ENCODE results near the gene PRDM5.
A peak's percentile ranks its signal among the peaks of the same experiment; 100 is the strongest.

PRDM5 gene

GRCh38 chr4:120843849-120844527, 78.5 kb downstream of the PRDM5 start:
- H3K27ac Mint-ChIP-seq, result no peak overlapping the region
- peaks cover 16% of the 10 kb centered on the region for H3K36me3 Mint-ChIP-seq (ENCODE audit: low read depth)
- no peaks in the 10 kb centered on the region for H3K9me3 Mint-ChIP-seq
- H3K27me3 Mint-ChIP-seq (ENCODE audit: low read depth, poor library complexity), result peaks cover 2% of the 10 kb centered on the region
- peak; percentile 20 for DNase-seq
- TF ChIP-seq CTCF (IDR thresholded peaks at IDR 0.05), result peak; percentile 40
- H3K4me1 Mint-ChIP-seq, result no peaks in the 10 kb centered on the region
- no peak overlapping the region for H3K4me3 Mint-ChIP-seq

- no peaks in the 10 kb centered on the region for H3K4me1 Mint-ChIP-seq
- H3K36me3 Mint-ChIP-seq (ENCODE audit: low read depth), result peaks cover 12% of the 10 kb centered on the region
- no peak for DNase-seq
- peaks cover 2% of the 10 kb centered on the region for H3K27me3 Mint-ChIP-seq (ENCODE audit: low read depth, poor library complexity)
- H3K27ac Mint-ChIP-seq, result no peak overlapping the region
- TF ChIP-seq CTCF (IDR thresholded peaks at IDR 0.05), result no peak
- no peaks in the 10 kb centered on the region for H3K9me3 Mint-ChIP-seq
- H3K4me3 Mint-ChIP-seq, result no peak overlapping the region
Observed at GRCh38 chr4:120842031-120842430, 80.5 kb downstream of the PRDM5 start.

GRCh38 chr4:120841580-120841979, 80.9 kb downstream of the PRDM5 start:
- peaks cover 9% of the 10 kb centered on the region for H3K36me3 Mint-ChIP-seq (ENCODE audit: low read depth)
- TF ChIP-seq CTCF (IDR thresholded peaks at IDR 0.05), result no peak
- no peak for DNase-seq
- H3K4me1 Mint-ChIP-seq, result no peaks in the 10 kb centered on the region
- H3K27ac Mint-ChIP-seq, result peak overlapping the region; percentile 57
- peaks cover 2% of the 10 kb centered on the region for H3K27me3 Mint-ChIP-seq (ENCODE audit: low read depth, poor library complexity)
- no peak overlapping the region for H3K4me3 Mint-ChIP-seq
- no peaks in the 10 kb centered on the region for H3K9me3 Mint-ChIP-seq

GRCh38 chr4:120839974-120840751, 82.4 kb downstream of the PRDM5 start:
- no peaks in the 10 kb centered on the region for H3K4me1 Mint-ChIP-seq
- H3K36me3 Mint-ChIP-seq (ENCODE audit: low read depth), result peaks cover 9% of the 10 kb centered on the region
- H3K4me3 Mint-ChIP-seq, result no peak overlapping the region
- H3K27ac Mint-ChIP-seq, result no peak overlapping the region
- H3K9me3 Mint-ChIP-seq, result peaks cover 3% of the 10 kb centered on the region
- no peak for TF ChIP-seq CTCF (IDR thresholded peaks at IDR 0.05)
- peaks cover 2% of the 10 kb centered on the region for H3K27me3 Mint-ChIP-seq (ENCODE audit: low read depth, poor library complexity)
- no peak for DNase-seq

GRCh38 chr4:120839334-120839973, 83.1 kb downstream of the PRDM5 start:
- Mint-ChIP-seq H3K9me3 (peaks cover 10% of the 10 kb centered on the region), H3K27ac (peak overlapping the region; percentile 39), H3K36me3 (ENCODE audit: low read depth) (peaks cover 16% of the 10 kb centered on the region), H3K27me3 (ENCODE audit: low read depth, poor library complexity) (peaks cover 2% of the 10 kb centered on the region), H3K4me3 (no peak overlapping the region), H3K4me1 (no peaks in the 10 kb centered on the region)
- no peak for TF ChIP-seq CTCF (IDR thresholded peaks at IDR 0.05)
- no peak for DNase-seq

All from nephron progenitor cell (in vitro differentiated cells).